Skin epidermis (tissue), 12 donors: ENCODE results near the gene IFITM2.
A peak's percentile ranks its signal among the peaks of the same experiment; 100 is the strongest.

ENCODE experiments used
- H3K27ac ChIP-seq, 21 experiments: fragments of 200-600 bp; sonication (generic) in 11 of 21; one replicate each; pipeline ENCODE4 v1.5.0; 2020; ENCODE audit warnings: mild to moderate bottlenecking in 3 of 21, inconsistent platforms in 2 of 21, moderate library complexity in 2 of 21
- H3K4me3 ChIP-seq, 7 experiments: fragments of 200-600 bp; sonication (generic) in 2 of 7; one replicate each; pipeline ENCODE4 v1.5.0; 2020; ENCODE audit warnings: inconsistent platforms in 2 of 7, mild to moderate bottlenecking in 2 of 7, moderate library complexity in 1 of 7

The IFITM2 gene

GRCh38 chr11:353179-353873 is 45.7 kb downstream of the IFITM2 start:
- Histone ChIP-seq H3K4me3 (no peak overlapping the region), H3K27ac (peak overlapping the region in 19 of 21 experiments; percentile 17 to 100 (median 91))

DNA sequence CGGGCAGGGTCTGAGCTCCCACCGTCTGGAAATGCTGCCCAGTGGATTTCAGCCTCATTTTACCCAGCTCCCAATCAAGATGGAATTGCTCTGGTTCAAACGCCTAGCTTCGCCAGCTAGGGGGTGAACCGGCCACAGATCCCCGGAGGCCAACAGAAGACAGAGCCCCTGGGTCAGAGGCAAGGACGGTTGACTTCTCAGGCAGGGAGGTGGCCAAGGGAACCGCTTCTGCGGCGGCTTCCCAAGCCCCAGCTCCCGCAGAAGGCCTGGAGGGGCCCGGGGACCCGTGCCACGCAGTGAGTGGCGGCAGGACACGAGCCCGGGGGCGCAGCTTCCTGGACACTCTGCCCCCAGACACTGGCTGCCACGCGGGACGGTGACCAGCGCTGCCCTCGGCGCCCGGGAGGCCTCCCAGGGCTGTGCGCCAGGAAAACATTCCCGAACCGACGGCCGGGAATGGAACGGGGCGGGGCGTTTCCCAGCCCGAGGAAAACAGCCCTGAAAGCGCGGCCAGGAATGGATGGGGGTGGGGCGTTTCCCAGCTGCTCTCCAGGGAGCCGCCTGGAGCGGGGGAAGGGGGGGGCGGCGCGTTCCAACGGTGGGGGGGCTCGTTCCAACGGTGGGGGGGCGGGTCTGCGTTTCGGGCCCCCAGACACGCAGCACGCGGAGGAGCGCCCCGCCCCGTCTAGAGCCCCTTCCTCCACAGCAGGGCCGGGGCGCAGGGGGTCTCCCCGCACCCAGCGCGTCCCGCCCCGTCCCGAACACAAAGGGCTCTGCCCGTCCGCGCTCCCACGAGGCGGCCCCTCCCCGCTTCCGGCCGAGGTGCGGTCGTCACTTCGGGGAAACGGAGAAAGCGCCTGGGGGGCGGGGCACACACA is 48.2 kb downstream of the IFITM2 start:
- Histone ChIP-seq H3K27ac (peak overlapping the region; percentile 58 to 100 (median 98)), H3K4me3 (peak overlapping the region; percentile 13 to 40 (median 31))

DNA sequence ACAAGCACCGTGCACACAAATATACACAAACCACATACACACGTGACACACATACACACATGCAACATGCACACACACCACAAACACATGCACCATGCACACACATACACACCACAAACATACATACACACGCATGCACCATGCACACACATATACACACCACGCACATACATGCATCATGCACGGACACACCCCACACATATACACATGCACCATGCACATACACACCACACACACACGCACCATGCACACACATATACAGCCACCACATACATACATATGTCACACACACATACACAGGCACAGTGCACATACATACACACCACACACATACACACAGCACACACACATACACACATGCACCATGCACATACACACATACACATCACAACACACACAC is 49.0 kb downstream of the IFITM2 start:
- H3K27ac ChIP-seq = no peak overlapping the region
- peak overlapping the region in 1 of 7 experiments; percentile 13 for H3K4me3 ChIP-seq

DNA sequence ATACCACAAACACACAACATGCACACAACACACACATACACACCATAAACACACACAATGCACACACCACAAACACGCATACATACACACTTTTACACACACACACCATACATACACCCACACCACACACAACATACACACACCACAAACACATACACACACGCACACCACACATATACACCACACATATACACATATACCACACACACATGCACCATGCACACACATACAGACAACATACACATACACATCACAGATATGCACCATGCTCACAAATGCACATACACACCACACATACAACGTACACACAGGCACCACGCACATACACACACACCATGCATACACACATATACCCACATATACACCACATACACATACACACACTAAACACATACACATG is 50.0 kb downstream of the IFITM2 start:
- no peak overlapping the region for H3K4me3 ChIP-seq
- H3K27ac ChIP-seq = no peak overlapping the region

GRCh38 chr11:358129-358800 is 50.6 kb downstream of the IFITM2 start:
- Histone ChIP-seq H3K27ac (no peak overlapping the region), H3K4me3 (no peak overlapping the region)
